H9 (cell line): Measurements from ENCODE around the gene SLC16A6. TPM values are rescaled to one million over a fixed set of nuclear protein-coding genes. Genes with fewer than 3 reads are reported as not detected.
A peak's percentile ranks its signal among the peaks of the same experiment; 100 is the strongest.

Source experiments
- DNase-seq: peaks from one replicate; pipeline ENCODE4 v3.0.0-alpha.2; 2017
- H2AFZ ChIP-seq: one replicate; pipeline ENCODE4 v1.6.1; 2013; ENCODE audit warnings: mild to moderate bottlenecking, low read length, control low read depth, moderate library complexity
- H2AK5ac ChIP-seq: 2 replicates; pipeline ENCODE4 v1.6.1; 2013; ENCODE audit warnings: low read length, control low read depth, mixed read lengths; ENCODE audit not compliant: insufficient read length
- H2BK120ac ChIP-seq: one replicate; pipeline ENCODE4 v1.6.1; 2013; ENCODE audit warnings: low read depth, mild to moderate bottlenecking, low read length, control low read depth, inconsistent platforms; ENCODE audit not compliant: poor library complexity, severe bottlenecking
- H2BK12ac ChIP-seq: 2 replicates; pipeline ENCODE4 v1.6.1; 2013; ENCODE audit warnings: low read length, control low read depth, mixed read lengths, low read depth; ENCODE audit not compliant: insufficient read length
- H2BK15ac ChIP-seq: 2 replicates; pipeline ENCODE4 v1.6.1; 2013; ENCODE audit warnings: low read depth, low read length, control low read depth
- H2BK20ac ChIP-seq: one replicate; pipeline ENCODE4 v1.6.1; 2013; ENCODE audit warnings: low read depth, mild to moderate bottlenecking, low read length, control low read depth, inconsistent platforms; ENCODE audit not compliant: poor library complexity, severe bottlenecking
- H2BK5ac ChIP-seq: 2 replicates; pipeline ENCODE4 v1.6.1; 2013; ENCODE audit warnings: low read length, control low read depth, mixed read lengths; ENCODE audit not compliant: insufficient read length
- H3K14ac ChIP-seq: 2 replicates; pipeline ENCODE4 v1.6.1; 2013; ENCODE audit warnings: low read length, control low read depth; ENCODE audit not compliant: insufficient read depth
- H3K18ac ChIP-seq: 2 replicates; pipeline ENCODE4 v1.6.1; 2013; ENCODE audit warnings: low read depth, mild to moderate bottlenecking, mixed read lengths, low read length, control low read depth; ENCODE audit not compliant: insufficient read length
- H3K23ac ChIP-seq: 2 replicates; pipeline ENCODE4 v1.6.1; 2013; ENCODE audit warnings: low read length, control low read depth, mixed read lengths, low read depth; ENCODE audit not compliant: insufficient read length
- H3K23me2 ChIP-seq: 2 replicates; pipeline ENCODE4 v1.6.1; 2013; ENCODE audit warnings: low read depth, mild to moderate bottlenecking, mixed read lengths, low read length, control low read depth; ENCODE audit not compliant: insufficient read length, poor library complexity, severe bottlenecking
- H3K27ac ChIP-seq: 2 replicates; pipeline ENCODE4 v1.5.1; 2013; ENCODE audit warnings: low read length, control low read depth, mixed read lengths, low read depth; ENCODE audit not compliant: insufficient read length
- H3K27me3 ChIP-seq: 2 replicates; pipeline ENCODE4 v1.6.1; 2013; ENCODE audit warnings: low read length, control low read depth, inconsistent platforms; ENCODE audit not compliant: insufficient read depth
- H3K4ac ChIP-seq: 2 replicates; pipeline ENCODE4 v1.6.1; 2013; ENCODE audit warnings: low read depth, mild to moderate bottlenecking, control low read depth, inconsistent platforms, low read length, moderate library complexity
- H3K4me1 ChIP-seq: 2 replicates; pipeline ENCODE4 v1.6.1; 2013; ENCODE audit warnings: low read length, control low read depth, inconsistent platforms; ENCODE audit not compliant: insufficient read depth
- H3K4me2 ChIP-seq: 2 replicates; pipeline ENCODE4 v1.6.1; 2013; ENCODE audit warnings: low read length, control low read depth, mixed read lengths; ENCODE audit not compliant: insufficient read length, insufficient read depth
- H3K56ac ChIP-seq: 2 replicates; pipeline ENCODE4 v1.6.1; 2013; ENCODE audit warnings: low read depth, mild to moderate bottlenecking, mixed read lengths, low read length, control low read depth; ENCODE audit not compliant: insufficient read length
- H3K79me1 ChIP-seq: 2 replicates; pipeline ENCODE4 v1.6.1; 2013; ENCODE audit warnings: low read depth, mild to moderate bottlenecking, moderate library complexity, low read length, control low read depth, inconsistent platforms; ENCODE audit not compliant: insufficient read depth, poor library complexity, severe bottlenecking
- H3K79me2 ChIP-seq: 2 replicates; pipeline ENCODE4 v1.6.1; 2013; ENCODE audit warnings: low read length, control low read depth, inconsistent platforms; ENCODE audit not compliant: insufficient read depth
- H3K9ac ChIP-seq: 2 replicates; pipeline ENCODE4 v1.6.1; 2013; ENCODE audit warnings: low read length, control low read depth, mixed read lengths; ENCODE audit not compliant: insufficient read length; ENCODE audit errors: extremely low read depth
- H3K9me3 ChIP-seq: one replicate; pipeline ENCODE4 v1.6.1; 2013; ENCODE audit warnings: low read depth, low read length, inconsistent platforms; ENCODE audit not compliant: control insufficient read depth
- H3T11ph ChIP-seq: one replicate; pipeline ENCODE4 v1.6.1; 2013; ENCODE audit warnings: mild to moderate bottlenecking, low read length, control low read depth, inconsistent platforms
- H4K20me1 ChIP-seq: one replicate; pipeline ENCODE4 v1.6.1; 2013; ENCODE audit not compliant: control insufficient read depth, insufficient read length, insufficient read depth
- H4K5ac ChIP-seq: 2 replicates; pipeline ENCODE4 v1.6.1; 2013; ENCODE audit warnings: low read depth, mild to moderate bottlenecking, mixed read lengths, low read length, control low read depth; ENCODE audit not compliant: insufficient read length
- H4K8ac ChIP-seq: replicated peaks from 2 replicates; pipeline ENCODE4 v1.6.1; 2013; ENCODE audit warnings: low read length, control low read depth, mixed read lengths, low read depth; ENCODE audit not compliant: insufficient read length
- H4K91ac ChIP-seq: 2 replicates; pipeline ENCODE4 v1.6.1; 2013; ENCODE audit warnings: low read depth, mild to moderate bottlenecking, moderate library complexity, mixed read lengths, low read length, control low read depth; ENCODE audit not compliant: insufficient read length
- H3K27ac Mint-ChIP-seq, 3 experiments: 2 replicates in 2 of 3; 3 replicates in 1 of 3; pipeline ENCODE4 v1.8.0; 2020 to 2021; ENCODE audit warnings: mixed read lengths in 3 of 3, mild to moderate bottlenecking in 1 of 3, moderate library complexity in 1 of 3
- H3K27me3 Mint-ChIP-seq: 2 replicates; pipeline ENCODE4 v1.8.0; 2021; ENCODE audit warnings: low read depth, mild to moderate bottlenecking, moderate library complexity, mixed read lengths
- H3K36me3 Mint-ChIP-seq, 3 experiments: 2 replicates in 2 of 3; 3 replicates in 1 of 3; pipeline ENCODE4 v1.8.0; 2020 to 2021; ENCODE audit warnings: low read depth in 3 of 3, mixed read lengths in 3 of 3; ENCODE audit not compliant: insufficient read depth in 1 of 3
- H3K4me1 Mint-ChIP-seq, 2 experiments: 2 replicates each; pipeline ENCODE4 v1.8.0; 2020; ENCODE audit warnings: mixed read lengths in 2 of 2
- H3K4me3 Mint-ChIP-seq, 2 experiments: 2 replicates in 1 of 2; 3 replicates in 1 of 2; pipeline ENCODE4 v1.8.0; 2020 to 2021; ENCODE audit warnings: mild to moderate bottlenecking in 2 of 2, mixed read lengths in 2 of 2, moderate library complexity in 1 of 2
- H3K9me3 Mint-ChIP-seq, 2 experiments: 2 replicates in 1 of 2; 3 replicates in 1 of 2; pipeline ENCODE4 v1.8.0; 2020; ENCODE audit warnings: mild to moderate bottlenecking in 2 of 2, mixed read lengths in 2 of 2, moderate library complexity in 1 of 2
- WGBS: extraction: QIAGEN DNeasy Blood & Tissue Kit; methylation state at CpG from one replicate; pipeline ENCODE4 v1.1.7; 2013; ENCODE audit warnings: missing lambda C conversion rate, low lambda C conversion rate, mixed read lengths; ENCODE audit not compliant: insufficient read length; ENCODE audit errors: extremely low coverage; 5-methylcytosine and 5-hydroxymethylcytosine counted together
- total RNA-seq: library from RNA; stranded (reverse); gene quantifications from 2 replicates; pipeline ENCODE4 v1.2.1, GENCODE V29; 2021
- TF ChIP-seq, protein P1 (sequence below): fragments of 200-600 bp; sonication (generic); conservative IDR thresholded peaks from 3 replicates; pipeline ENCODE4 v1.8.0; 2021; ENCODE audit warnings: antibody characterized with exemption, mild to moderate bottlenecking

Gene SLC16A6
- total RNA-seq, 1 experiment from 2014 or later = 0.33 TPM

GRCh38 chr17:68321556-68321954 lies 30.6 kb upstream of the SLC16A6 start:
- no CpG with 5 or more reads among the region's 4 CpGs for WGBS
- Histone ChIP-seq H3K27ac (no peak overlapping the region), H2AK5ac (no peak overlapping the region), H2BK12ac (no peak overlapping the region), H3K18ac (no peak overlapping the region), H3K79me2 (no peaks in the 10 kb centered on the region), H2BK15ac (no peak overlapping the region), H3K9me3 (no peaks in the 10 kb centered on the region), H3K79me1 (no peaks in the 10 kb centered on the region), H3K27me3 (no peaks in the 10 kb centered on the region), H2AFZ (no peak overlapping the region), H2BK20ac (no peak overlapping the region), H3T11ph (no peak overlapping the region), H3K14ac (no peak overlapping the region), H3K4me1 (no peaks in the 10 kb centered on the region), H3K56ac (no peak overlapping the region), H3K23me2 (no peaks in the 10 kb centered on the region), H2BK5ac (no peak overlapping the region), H3K4me2 (no peak overlapping the region), H4K91ac (no peak overlapping the region), H2BK120ac (no peak overlapping the region), H4K5ac (no peak overlapping the region), H3K9ac (no peak overlapping the region), H4K20me1 (no peaks in the 10 kb centered on the region), H3K23ac (no peak overlapping the region), H3K4ac (no peak overlapping the region), H4K8ac (no peak overlapping the region)
- TF ChIP-seq, protein P1, sequence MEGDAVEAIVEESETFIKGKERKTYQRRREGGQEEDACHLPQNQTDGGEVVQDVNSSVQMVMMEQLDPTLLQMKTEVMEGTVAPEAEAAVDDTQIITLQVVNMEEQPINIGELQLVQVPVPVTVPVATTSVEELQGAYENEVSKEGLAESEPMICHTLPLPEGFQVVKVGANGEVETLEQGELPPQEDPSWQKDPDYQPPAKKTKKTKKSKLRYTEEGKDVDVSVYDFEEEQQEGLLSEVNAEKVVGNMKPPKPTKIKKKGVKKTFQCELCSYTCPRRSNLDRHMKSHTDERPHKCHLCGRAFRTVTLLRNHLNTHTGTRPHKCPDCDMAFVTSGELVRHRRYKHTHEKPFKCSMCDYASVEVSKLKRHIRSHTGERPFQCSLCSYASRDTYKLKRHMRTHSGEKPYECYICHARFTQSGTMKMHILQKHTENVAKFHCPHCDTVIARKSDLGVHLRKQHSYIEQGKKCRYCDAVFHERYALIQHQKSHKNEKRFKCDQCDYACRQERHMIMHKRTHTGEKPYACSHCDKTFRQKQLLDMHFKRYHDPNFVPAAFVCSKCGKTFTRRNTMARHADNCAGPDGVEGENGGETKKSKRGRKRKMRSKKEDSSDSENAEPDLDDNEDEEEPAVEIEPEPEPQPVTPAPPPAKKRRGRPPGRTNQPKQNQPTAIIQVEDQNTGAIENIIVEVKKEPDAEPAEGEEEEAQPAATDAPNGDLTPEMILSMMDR = no peak
- Mint-ChIP-seq H3K4me3 (no peak overlapping the region), H3K4me1 (peaks cover 22 to 33% of the 10 kb centered on the region in 2 experiments), H3K36me3 (no peaks in the 10 kb centered on the region; a peak in 1 of 7 replicates), H3K9me3 (peaks cover 0 to 2% of the 10 kb centered on the region in 2 experiments; a peak in 2 of 5 replicates), H3K27ac (peak overlapping the region in 2 of 3 experiments; percentile 55 to 92; a peak in 2 of 7 replicates), H3K27me3 (no peaks in the 10 kb centered on the region)
- no peak for DNase-seq
